ENCODE measurements around the gene TMC6. TPM values are rescaled to one million over a fixed set of nuclear protein-coding genes. Genes with fewer than 3 reads are reported as not detected.

The TMC6 gene
- total RNA-seq, 3 donors from 2014 or later: 53.8 to 108 (median 105) TPM

GRCh38 chr17:78125138-78125913, 3.2 kb downstream of the TMC6 start:
- H3K36me3 ChIP-seq (ENCODE audit: low read depth): no peaks in the 10 kb centered on the region
- TF ChIP-seq, protein P1, sequence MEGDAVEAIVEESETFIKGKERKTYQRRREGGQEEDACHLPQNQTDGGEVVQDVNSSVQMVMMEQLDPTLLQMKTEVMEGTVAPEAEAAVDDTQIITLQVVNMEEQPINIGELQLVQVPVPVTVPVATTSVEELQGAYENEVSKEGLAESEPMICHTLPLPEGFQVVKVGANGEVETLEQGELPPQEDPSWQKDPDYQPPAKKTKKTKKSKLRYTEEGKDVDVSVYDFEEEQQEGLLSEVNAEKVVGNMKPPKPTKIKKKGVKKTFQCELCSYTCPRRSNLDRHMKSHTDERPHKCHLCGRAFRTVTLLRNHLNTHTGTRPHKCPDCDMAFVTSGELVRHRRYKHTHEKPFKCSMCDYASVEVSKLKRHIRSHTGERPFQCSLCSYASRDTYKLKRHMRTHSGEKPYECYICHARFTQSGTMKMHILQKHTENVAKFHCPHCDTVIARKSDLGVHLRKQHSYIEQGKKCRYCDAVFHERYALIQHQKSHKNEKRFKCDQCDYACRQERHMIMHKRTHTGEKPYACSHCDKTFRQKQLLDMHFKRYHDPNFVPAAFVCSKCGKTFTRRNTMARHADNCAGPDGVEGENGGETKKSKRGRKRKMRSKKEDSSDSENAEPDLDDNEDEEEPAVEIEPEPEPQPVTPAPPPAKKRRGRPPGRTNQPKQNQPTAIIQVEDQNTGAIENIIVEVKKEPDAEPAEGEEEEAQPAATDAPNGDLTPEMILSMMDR (IDR thresholded peaks at IDR 0.05): no peak
- DNase-seq (peak in 2 of 3 donors; percentile 39 to 62), ATAC-seq (no peak)
- intact Hi-C loops (cut with DNase I, micrococcal nuclease): no loop called here
- H3K9me3 ChIP-seq: no peaks in the 10 kb centered on the region
- peaks cover 30% of the 10 kb centered on the region for H3K4me1 ChIP-seq (ENCODE audit: low read depth)
- no peak overlapping the region for H3K4me3 ChIP-seq

GRCh38 chr17:78124836-78125137, 3.8 kb downstream of the TMC6 start:
- Histone ChIP-seq H3K36me3 (ENCODE audit: low read depth) (no peaks in the 10 kb centered on the region), H3K4me1 (ENCODE audit: low read depth) (peaks cover 26% of the 10 kb centered on the region), H3K9me3 (no peaks in the 10 kb centered on the region), H3K4me3 (no peak overlapping the region)
- intact Hi-C loops (cut with DNase I, micrococcal nuclease): no loop called here
- DNase-seq (no peak), ATAC-seq (no peak)
- TF ChIP-seq, protein P1 (IDR thresholded peaks at IDR 0.05): no peak

GRCh38 chr17:78124081-78124835, 4.3 kb downstream of the TMC6 start:
- Histone ChIP-seq H3K9me3 (no peaks in the 10 kb centered on the region), H3K4me1 (ENCODE audit: low read depth) (peaks cover 21% of the 10 kb centered on the region), H3K36me3 (ENCODE audit: low read depth) (no peaks in the 10 kb centered on the region), H3K4me3 (no peak overlapping the region)
- no peak for ATAC-seq
- intact Hi-C loops (cut with DNase I, micrococcal nuclease): no loop called here
- peak in 2 of 3 donors; percentile 51 to 79 for DNase-seq
- TF ChIP-seq, protein P1 (IDR thresholded peaks at IDR 0.05): no peak

GRCh38 chr17:78123258-78123929, 5.2 kb downstream of the TMC6 start:
- TF ChIP-seq, protein P1 (IDR thresholded peaks at IDR 0.05): no peak
- no peak for DNase-seq
- intact Hi-C loops (cut with DNase I, micrococcal nuclease): no loop called here
- H3K9me3 ChIP-seq: no peaks in the 10 kb centered on the region
- peaks cover 20% of the 10 kb centered on the region for H3K4me1 ChIP-seq (ENCODE audit: low read depth)
- no peaks in the 10 kb centered on the region for H3K36me3 ChIP-seq (ENCODE audit: low read depth)
- ATAC-seq: no peak
- H3K4me3 ChIP-seq: no peak overlapping the region

DNA sequence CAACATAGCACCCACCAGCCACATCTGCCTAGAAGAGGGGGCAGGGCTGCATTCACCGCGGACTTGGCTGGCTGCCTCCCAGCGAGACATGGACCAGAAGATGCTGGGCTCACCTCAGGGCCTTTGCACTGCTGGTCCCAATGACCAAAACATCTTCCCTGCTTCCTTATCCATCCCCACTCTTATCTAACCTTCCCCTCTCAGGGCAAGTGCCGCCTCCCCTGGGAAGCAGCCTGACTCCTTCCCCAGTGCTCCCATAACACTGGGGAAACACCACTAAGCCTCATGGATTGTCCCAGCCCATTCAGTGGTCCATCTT, 5.7 kb downstream of the TMC6 start:
- peak in 2 of 3 donors; percentile 30 to 46 for DNase-seq
- no peaks in the 10 kb centered on the region for H3K9me3 ChIP-seq
- no peaks in the 10 kb centered on the region for H3K36me3 ChIP-seq (ENCODE audit: low read depth)
- ATAC-seq: no peak
- intact Hi-C loops (cut with DNase I, micrococcal nuclease): no loop called here
- TF ChIP-seq, protein P1 (IDR thresholded peaks at IDR 0.05): no peak
- H3K4me3 ChIP-seq: no peak overlapping the region
- H3K4me1 ChIP-seq (ENCODE audit: low read depth): peaks cover 21% of the 10 kb centered on the region

Data from mucosa of descending colon (tissue), 3 donors.